ENCODE measurements around the gene ADAM19. TPM values are rescaled to one million over a fixed set of nuclear protein-coding genes. Genes with fewer than 3 reads are reported as not detected.
A peak's percentile ranks its signal among the peaks of the same experiment; 100 is the strongest.

Gene ADAM19
- total and polyA plus RNA-seq, 2 donors from 2014 or later, result 0.88 to 9.2 TPM

- intact Hi-C loops (cut with DNase I), result no loop called here
- FAIRE-seq, result no peak
- H3K27me3 ChIP-seq (ENCODE audit: control insufficient read depth, insufficient read depth, low read length), result no peaks in the 10 kb centered on the region
- no peaks in the 10 kb centered on the region for H3K36me3 ChIP-seq (ENCODE audit: control insufficient read depth in 2 of 3, insufficient read depth in 3 of 3, low read length in 3 of 3)
- H3K9me3 ChIP-seq (ENCODE audit: control insufficient read depth in 2 of 3, insufficient read depth in 1 of 3, low read length in 3 of 3), result no peaks in the 10 kb centered on the region
- peaks cover 0 to 11% (median 0%) of the 10 kb centered on the region in 3 donors for H3K4me1 ChIP-seq (ENCODE audit: control insufficient read depth in 2 of 3, insufficient read depth in 2 of 3, low read depth in 1 of 3, low read length in 3 of 3)
- DNase-seq, result no peak
- no peak overlapping the region for H3K27ac ChIP-seq (ENCODE audit: low read depth in 2 of 2, low read length in 2 of 2)
- no peak overlapping the region for H3K4me3 ChIP-seq (ENCODE audit: low read length in 3 of 3)
- TF ChIP-seq CTCF (IDR thresholded peaks at IDR 0.05; ENCODE audit: borderline replicate concordance, extremely low read depth, insufficient read depth), result no peak
- H3K9ac ChIP-seq (ENCODE audit: low read length in 3 of 3), result no peak overlapping the region
These were observed 1.1 kb upstream of the ADAM19 start for GRCh38 chr5:157576678-157577077.

GRCh38 chr5:157574456-157575380, 857 bp downstream of the ADAM19 start:
- intact Hi-C loops (cut with DNase I), result no loop called here
- Histone ChIP-seq H3K27ac (ENCODE audit: low read depth in 2 of 2, low read length in 2 of 2) (peak overlapping the region; percentile 17 to 51), H3K27me3 (ENCODE audit: control insufficient read depth, insufficient read depth, low read length) (no peaks in the 10 kb centered on the region), H3K36me3 (ENCODE audit: control insufficient read depth in 2 of 3, insufficient read depth in 3 of 3, low read length in 3 of 3) (no peaks in the 10 kb centered on the region), H3K9me3 (ENCODE audit: control insufficient read depth in 2 of 3, insufficient read depth in 1 of 3, low read length in 3 of 3) (no peaks in the 10 kb centered on the region), H3K4me1 (ENCODE audit: control insufficient read depth in 2 of 3, insufficient read depth in 2 of 3, low read depth in 1 of 3, low read length in 3 of 3) (peaks cover 0 to 11% (median 0%) of the 10 kb centered on the region in 3 donors), H3K9ac (ENCODE audit: low read length in 3 of 3) (peak overlapping the region; percentile 48 to 58 (median 55)), H3K4me3 (ENCODE audit: low read length in 3 of 3) (peak overlapping the region; percentile 65 to 74 (median 65))
- DNase-seq, result peak in 4 of 5 donors; percentile 58 to 82 (median 68)
- no peak for TF ChIP-seq CTCF (IDR thresholded peaks at IDR 0.05; ENCODE audit: borderline replicate concordance, extremely low read depth, insufficient read depth)
- FAIRE-seq, result no peak

- Histone ChIP-seq H3K4me1 (ENCODE audit: control insufficient read depth in 2 of 3, insufficient read depth in 2 of 3, low read depth in 1 of 3, low read length in 3 of 3) (peaks cover 0 to 11% (median 0%) of the 10 kb centered on the region in 3 donors), H3K27ac (ENCODE audit: low read depth in 2 of 2, low read length in 2 of 2) (no peak overlapping the region), H3K36me3 (ENCODE audit: control insufficient read depth in 2 of 3, insufficient read depth in 3 of 3, low read length in 3 of 3) (no peaks in the 10 kb centered on the region), H3K9me3 (ENCODE audit: control insufficient read depth in 2 of 3, insufficient read depth in 1 of 3, low read length in 3 of 3) (no peaks in the 10 kb centered on the region), H3K27me3 (ENCODE audit: control insufficient read depth, insufficient read depth, low read length) (no peaks in the 10 kb centered on the region), H3K4me3 (ENCODE audit: low read length in 3 of 3) (no peak overlapping the region), H3K9ac (ENCODE audit: low read length in 3 of 3) (no peak overlapping the region)
- TF ChIP-seq CTCF (IDR thresholded peaks at IDR 0.05; ENCODE audit: borderline replicate concordance, extremely low read depth, insufficient read depth), result no peak
- FAIRE-seq (no peak), DNase-seq (no peak)
- intact Hi-C loops (cut with DNase I), result no loop called here
These were observed 4.2 kb downstream of the ADAM19 start for GRCh38 chr5:157571357-157571827.
